Measurements from ENCODE around the gene CFAP119. TPM values are rescaled to one million over a fixed set of nuclear protein-coding genes. Genes with fewer than 3 reads are reported as not detected.

Gene CFAP119
- total RNA-seq, 1 experiment from 2014 or later = 9.6 TPM

- intact Hi-C loops (cut with micrococcal nuclease) = no loop called here
- no TSS peak for BruUV-seq (replicated peaks)
- POLR2A ChIA-PET (ENCODE audit: unreplicated experiment) = interaction anchor here (0.8 kb wide), 1 partner anchor 81 kb away, joined by 3 read pairs; no protein-coding TSS in a partner anchor
- no peaks in the 10 kb centered on the region for H3K27me3 ChIP-seq (ENCODE audit: low read length)
- no peak overlapping the region for H3K4me3 ChIP-seq (ENCODE audit: low read length)
- TF ChIP-seq CTCF (conservative IDR thresholded peaks at IDR 0.05; ENCODE audit: low read depth, low read length) = no peak
- H3K4me2 ChIP-seq (ENCODE audit: low read length) = peak overlapping the region; percentile 97; the same call in 1 of the 2 replicates
- H3K27ac ChIP-seq (ENCODE audit: low read length) = peak overlapping the region; percentile 99
- H4K20me1 ChIP-seq (ENCODE audit: low read length) = no peaks in the 10 kb centered on the region
- H3K9me3 ChIP-seq (ENCODE audit: low read length) = no peaks in the 10 kb centered on the region
- H3K9me2 ChIP-seq (replicated peaks; ENCODE audit: low read length) = no peaks in the 10 kb centered on the region
- H3K4me1 ChIP-seq (ENCODE audit: insufficient read depth, low read length) = peaks cover 36% of the 10 kb centered on the region
- peaks cover 18% of the 10 kb centered on the region for H3K79me2 ChIP-seq (ENCODE audit: low read length)
- peaks cover 29% of the 10 kb centered on the region for H3K36me3 ChIP-seq (ENCODE audit: low read depth, low read length)
- H2AFZ ChIP-seq (ENCODE audit: low read length) = no peak overlapping the region
- ATAC-seq (no peak), DNase-seq (no peak)
- CTCF ChIA-PET = no interaction called here
- peaks cover 7% of the 10 kb centered on the region for H3F3A ChIP-seq (ENCODE audit: low read length, unreplicated experiment)
- no peak overlapping the region; the same call in 1 of the 2 replicates for H3K9ac ChIP-seq (ENCODE audit: low read length)
These were observed 22.6 kb downstream of the CFAP119 start for GRCh38 chr16:30738984-30739951.

- H3K9me3 ChIP-seq (ENCODE audit: low read length) = no peaks in the 10 kb centered on the region
- H3K4me1 ChIP-seq (ENCODE audit: insufficient read depth, low read length) = peaks cover 36% of the 10 kb centered on the region
- no peak for ATAC-seq
- H4K20me1 ChIP-seq (ENCODE audit: low read length) = no peaks in the 10 kb centered on the region
- no peak for DNase-seq
- no peak overlapping the region for H3K9ac ChIP-seq (ENCODE audit: low read length)
- peaks cover 7% of the 10 kb centered on the region for H3F3A ChIP-seq (ENCODE audit: low read length, unreplicated experiment)
- H3K4me2 ChIP-seq (ENCODE audit: low read length) = no peak overlapping the region
- no peak overlapping the region for H3K4me3 ChIP-seq (ENCODE audit: low read length)
- POLR2A ChIA-PET (ENCODE audit: unreplicated experiment) = no interaction called here
- intact Hi-C loops (cut with micrococcal nuclease) = no loop called here
- CTCF ChIA-PET = no interaction called here
- no TSS peak for BruUV-seq (replicated peaks)
- no peaks in the 10 kb centered on the region for H3K27me3 ChIP-seq (ENCODE audit: low read length)
- H3K36me3 ChIP-seq (ENCODE audit: low read depth, low read length) = peaks cover 27% of the 10 kb centered on the region
- H3K9me2 ChIP-seq (replicated peaks; ENCODE audit: low read length) = no peaks in the 10 kb centered on the region
- H3K27ac ChIP-seq (ENCODE audit: low read length) = no peak overlapping the region
- H2AFZ ChIP-seq (ENCODE audit: low read length) = no peak overlapping the region
- peaks cover 17% of the 10 kb centered on the region for H3K79me2 ChIP-seq (ENCODE audit: low read length)
- no peak for TF ChIP-seq EZH2 (IDR thresholded peaks at IDR 0.05; ENCODE audit: low read length, unreplicated experiment)
- no peak for TF ChIP-seq CTCF (conservative IDR thresholded peaks at IDR 0.05; ENCODE audit: low read depth, low read length)
- TF ChIP-seq EZH2phosphoT487 (IDR thresholded peaks at IDR 0.05; ENCODE audit: borderline replicate concordance, low read length) = no peak
These were observed 23.8 kb downstream of the CFAP119 start for GRCh38 chr16:30737794-30738648.
